Activated T-helper 17 cell treated with anti-CD3 and anti-CD28 coated beads, Interleukin-2, amount 50 U/mL, for 72 hours (primary cell): Measurements from ENCODE around the gene SFN. TPM values are rescaled to one million over a fixed set of nuclear protein-coding genes. Genes with fewer than 3 reads are reported as not detected.

ENCODE experiments used
- ATAC-seq: fragments of 150-1000 bp; cut with Tn5 transposase; replicated peaks from 2 replicates; pipeline ENCODE4 v1.10.0; 2021; ENCODE audit warnings: mild to moderate bottlenecking, moderate library complexity
- H3K27ac Mint-ChIP-seq: one replicate; pipeline ENCODE4 v1.8.0; 2022; ENCODE audit warnings: mixed read lengths
- H3K27me3 Mint-ChIP-seq: one replicate; pipeline ENCODE4 v1.8.0; 2022; ENCODE audit warnings: mixed read lengths
- H3K36me3 Mint-ChIP-seq: one replicate; pipeline ENCODE4 v1.8.0; 2022; ENCODE audit warnings: low read depth, mild to moderate bottlenecking, mixed read lengths
- H3K4me1 Mint-ChIP-seq: one replicate; pipeline ENCODE4 v1.8.0; 2022; ENCODE audit warnings: mixed read lengths
- H3K4me3 Mint-ChIP-seq: one replicate; pipeline ENCODE4 v1.8.0; 2022; ENCODE audit warnings: mild to moderate bottlenecking, mixed read lengths
- H3K9me3 Mint-ChIP-seq: one replicate; pipeline ENCODE4 v1.8.0; 2022; ENCODE audit warnings: mixed read lengths
- total RNA-seq, 2 donors: library from RNA; stranded (reverse); gene quantifications; one replicate each; pipeline ENCODE4 v1.2.3, GENCODE V29; 2022

SFN gene
- total RNA-seq, 2 donors from 2014 or later: 4.3 to 4.7 TPM

- Mint-ChIP-seq H3K27ac (no peak overlapping the region), H3K27me3 (peaks cover 4% of the 10 kb centered on the region), H3K36me3 (no peaks in the 10 kb centered on the region), H3K4me1 (peaks cover 4% of the 10 kb centered on the region), H3K9me3 (no peaks in the 10 kb centered on the region), H3K4me3 (no peak overlapping the region)
- no peak for ATAC-seq
Measured at GRCh38 chr1:26907071-26907917, 44.3 kb downstream of the SFN start.

DNA sequence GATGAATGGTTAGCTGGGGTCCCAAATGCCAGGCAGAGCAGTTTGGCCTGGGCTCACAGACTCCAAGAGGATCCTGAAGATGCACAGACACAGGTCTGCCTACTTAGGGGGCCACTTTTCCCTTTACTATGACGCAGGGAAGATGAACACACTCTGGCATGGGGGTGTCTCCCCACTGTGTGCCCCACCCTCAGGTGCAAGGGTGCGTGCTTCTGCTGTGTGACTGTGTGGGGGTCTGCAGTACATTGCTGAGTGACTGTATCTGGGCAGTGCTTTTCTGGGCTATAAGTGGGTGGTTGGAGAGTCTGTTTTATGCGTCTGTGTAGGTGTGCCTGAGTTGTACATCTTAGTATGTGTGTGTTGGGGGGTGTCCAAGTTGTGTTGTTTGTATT, 47.0 kb downstream of the SFN start:
- Mint-ChIP-seq H3K27ac (peak overlapping the region; percentile 35), H3K27me3 (peaks cover 4% of the 10 kb centered on the region), H3K4me3 (no peak overlapping the region), H3K36me3 (no peaks in the 10 kb centered on the region), H3K9me3 (no peaks in the 10 kb centered on the region), H3K4me1 (peaks cover 4% of the 10 kb centered on the region)
- ATAC-seq: no peak

DNA sequence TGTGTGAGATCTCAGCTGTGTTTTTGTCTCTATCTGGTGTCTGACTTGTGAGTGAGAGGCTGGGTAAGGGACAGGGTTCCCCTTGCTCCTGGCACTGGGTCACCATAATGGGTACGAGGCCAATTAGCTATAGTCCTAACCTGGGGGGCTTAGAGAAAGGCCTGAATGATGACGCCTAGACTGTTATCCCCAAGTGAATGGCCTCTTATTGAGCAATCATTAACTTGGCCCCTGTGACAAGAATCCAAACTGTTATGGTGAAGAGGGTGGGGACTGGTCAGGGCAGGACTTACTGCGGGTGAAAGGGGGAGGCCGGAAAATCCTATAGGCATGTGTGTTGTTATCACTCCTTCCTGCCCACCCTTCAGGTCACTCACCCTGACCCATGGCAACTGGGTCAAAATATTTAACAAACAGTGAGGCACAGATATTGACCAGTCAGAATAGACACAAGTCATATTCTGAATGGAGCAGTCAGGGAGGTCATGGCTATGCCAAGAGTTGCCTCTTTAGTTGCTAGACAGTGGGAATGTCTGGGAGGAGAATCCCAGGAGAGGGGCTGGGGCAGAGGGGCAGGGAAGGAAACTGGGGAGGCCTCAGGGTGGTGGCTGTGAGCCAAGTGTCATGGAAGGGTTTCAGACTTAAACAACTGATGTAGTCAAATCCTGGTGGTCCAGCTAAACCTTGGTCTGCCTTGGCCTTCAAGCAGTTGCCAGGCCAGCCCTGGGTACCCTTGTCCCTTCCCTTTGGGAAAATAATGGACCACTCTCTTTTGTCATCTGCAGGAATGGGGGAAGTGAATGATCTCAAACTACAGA, 47.6 kb downstream of the SFN start:
- no peak for ATAC-seq
- peak overlapping the region; percentile 35 for H3K27ac Mint-ChIP-seq
- no peaks in the 10 kb centered on the region for H3K36me3 Mint-ChIP-seq
- peaks cover 4% of the 10 kb centered on the region for H3K4me1 Mint-ChIP-seq
- H3K4me3 Mint-ChIP-seq: no peak overlapping the region
- peaks cover 4% of the 10 kb centered on the region for H3K27me3 Mint-ChIP-seq
- no peaks in the 10 kb centered on the region for H3K9me3 Mint-ChIP-seq

DNA sequence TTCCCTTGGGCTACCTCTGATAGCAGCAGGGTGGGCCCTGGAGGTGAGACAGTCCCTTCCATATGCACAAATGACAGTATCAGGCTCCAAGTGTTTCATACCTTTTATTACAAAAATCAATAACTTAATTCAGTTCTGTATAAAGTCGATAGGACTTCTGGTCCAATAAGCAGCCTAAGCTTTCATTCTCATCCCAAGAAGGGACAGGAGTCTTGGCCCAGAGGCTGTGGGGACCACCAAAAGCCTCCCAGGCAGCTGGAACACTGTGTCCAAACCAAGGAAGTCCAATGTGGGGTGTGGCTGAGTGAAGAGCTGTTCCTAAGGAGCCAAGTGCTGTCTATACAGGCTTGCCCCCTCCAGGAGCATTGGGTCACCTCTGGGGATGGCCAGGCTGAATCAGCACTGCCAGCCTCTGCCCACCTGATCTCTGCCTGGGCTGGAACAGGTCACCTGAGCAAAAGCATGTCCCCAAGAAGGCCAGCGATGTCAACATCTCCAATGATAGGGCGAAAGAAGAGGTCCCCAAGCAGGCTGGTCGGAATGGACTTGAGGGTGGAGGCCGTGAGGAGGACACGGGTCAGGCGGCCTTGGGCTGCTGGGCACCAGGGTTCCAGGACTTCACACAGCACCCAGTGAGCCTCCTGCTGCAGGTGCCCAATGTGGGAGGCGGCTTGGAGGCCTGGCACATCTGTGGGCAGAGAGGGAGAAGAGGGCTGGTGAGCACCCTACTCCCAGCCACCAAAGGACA, 48.6 kb downstream of the SFN start:
- Mint-ChIP-seq H3K27ac (no peak overlapping the region), H3K27me3 (peaks cover 4% of the 10 kb centered on the region), H3K9me3 (no peaks in the 10 kb centered on the region), H3K36me3 (no peaks in the 10 kb centered on the region), H3K4me3 (no peak overlapping the region), H3K4me1 (peaks cover 4% of the 10 kb centered on the region)
- ATAC-seq: no peak

GRCh38 chr1:26912147-26912490, 49.2 kb downstream of the SFN start:
- Mint-ChIP-seq H3K27ac (no peak overlapping the region), H3K36me3 (no peaks in the 10 kb centered on the region), H3K9me3 (no peaks in the 10 kb centered on the region), H3K4me1 (peaks cover 4% of the 10 kb centered on the region), H3K27me3 (peaks cover 4% of the 10 kb centered on the region), H3K4me3 (no peak overlapping the region)
- no peak for ATAC-seq

- H3K9me3 Mint-ChIP-seq: no peaks in the 10 kb centered on the region
- H3K4me3 Mint-ChIP-seq: no peak overlapping the region
- no peaks in the 10 kb centered on the region for H3K36me3 Mint-ChIP-seq
- ATAC-seq: no peak
- peaks cover 4% of the 10 kb centered on the region for H3K27me3 Mint-ChIP-seq
- peaks cover 4% of the 10 kb centered on the region for H3K4me1 Mint-ChIP-seq
- H3K27ac Mint-ChIP-seq: no peak overlapping the region
Measured at GRCh38 chr1:26913389-26913753, 50.4 kb downstream of the SFN start.

Other genes with a start within 250 kb of the SFN start
- 10 to 100 TPM; 72.5 to 83.4 TPM for gene ARID1A, start 167.1 kb upstream of the SFN start, total RNA-seq
- 10 to 100 TPM; 14.0 to 18.1 TPM for gene PIGV, start 75.2 kb upstream of the SFN start, total RNA-seq
- gene ZDHHC18, start 36.5 kb upstream of the SFN start, total RNA-seq: 10 to 100 TPM; 84.3 to 86.1 TPM
- gene GPN2, start 27.1 kb downstream of the SFN start, total RNA-seq: 10 to 100 TPM; 44.8 to 61.4 TPM
- 10 to 100 TPM in 1 of 2 donors, 1 to 10 TPM in 1; 9.4 to 13.4 TPM for gene GPATCH3, start 37.3 kb downstream of the SFN start, total RNA-seq
- gene NR0B2, start 50.8 kb downstream of the SFN start, total RNA-seq: not detected
- 100 to 1,000 TPM in 1 of 2 donors, 10 to 100 TPM in 1; 45.0 to 108 TPM for gene NUDC, start 58.6 kb downstream of the SFN start, total RNA-seq
- not detected for gene KDF1, start 97.3 kb downstream of the SFN start, total RNA-seq
- not detected for gene TRNP1, start 130.5 kb downstream of the SFN start, total RNA-seq
- gene TENT5B, start 149.7 kb downstream of the SFN start, total RNA-seq: not detected